HG03135 (cell line): Measurements from ENCODE around the gene C1orf198.
A peak's percentile ranks its signal among the peaks of the same experiment; 100 is the strongest.

Experiments used
- ATAC-seq: cut with Tn5 transposase; IDR thresholded peaks from one replicate; pipeline ENCODE4 v1.9.1; 2021; ENCODE audit warnings: mild to moderate bottlenecking, moderate library complexity; ENCODE audit not compliant: unreplicated experiment

C1orf198 gene

DNA sequence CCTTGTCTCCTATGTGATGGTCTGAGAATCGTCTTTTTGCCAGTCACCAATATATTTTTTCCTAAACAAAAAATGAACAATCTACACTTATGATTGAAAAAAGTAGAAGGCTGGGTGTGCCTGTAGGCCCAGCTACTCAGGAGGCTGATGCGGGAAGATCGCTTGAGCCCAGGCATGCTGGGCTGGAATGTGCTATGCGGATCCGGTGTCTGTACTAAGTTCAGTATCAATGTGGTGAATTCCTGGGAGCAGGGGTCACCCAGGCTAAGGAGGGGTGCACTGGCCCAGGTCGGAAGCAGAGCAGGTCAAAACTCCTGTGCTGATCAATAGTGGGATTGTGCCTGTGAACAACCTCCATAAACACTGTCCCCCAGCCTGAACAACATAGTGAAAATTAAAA is 25.7 kb upstream of the C1orf198 start:
- ATAC-seq: no peak

DNA sequence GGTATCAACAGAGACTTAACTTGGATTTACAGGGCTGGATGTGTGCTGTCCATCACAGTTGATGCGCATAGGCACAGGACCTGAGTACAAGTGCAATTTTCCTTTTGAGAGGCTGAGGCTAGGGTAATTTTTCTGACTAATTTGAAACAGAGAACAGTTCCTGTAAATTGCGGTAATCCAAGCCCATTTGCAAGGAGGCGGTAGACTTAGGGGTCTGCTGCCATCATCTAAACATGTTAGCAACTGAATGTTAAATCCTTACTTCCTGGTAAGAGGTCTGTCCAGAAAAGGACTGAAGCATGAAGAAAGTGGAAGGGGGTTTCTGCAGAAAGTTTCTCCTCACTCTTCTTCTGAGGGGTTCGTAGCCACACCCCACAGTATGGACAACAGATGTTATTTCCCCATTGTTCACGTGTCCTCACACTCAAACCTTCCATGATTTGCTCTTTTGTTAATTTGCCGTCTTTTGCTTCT is 23.7 kb upstream of the C1orf198 start:
- ATAC-seq: no peak

DNA sequence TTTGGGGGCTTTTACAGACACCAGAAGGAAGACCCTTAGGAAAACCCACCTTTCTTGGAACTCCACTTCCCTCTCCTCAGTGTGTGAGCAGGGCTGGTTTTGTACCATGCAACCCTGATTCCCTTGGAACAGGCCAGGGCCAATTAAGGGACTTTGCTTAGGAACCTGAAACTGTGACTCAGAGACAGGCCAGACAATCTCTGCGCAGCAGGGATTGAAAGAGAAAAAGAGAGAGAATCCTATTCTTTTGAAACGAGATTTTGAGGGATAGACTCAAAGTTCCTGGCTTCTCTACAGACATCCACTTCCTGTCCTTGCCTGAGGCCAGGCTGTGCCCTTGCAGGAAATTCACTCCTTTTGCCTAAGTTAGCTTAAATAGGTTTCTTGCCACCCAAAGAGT is 23.1 kb upstream of the C1orf198 start:
- no peak for ATAC-seq

DNA sequence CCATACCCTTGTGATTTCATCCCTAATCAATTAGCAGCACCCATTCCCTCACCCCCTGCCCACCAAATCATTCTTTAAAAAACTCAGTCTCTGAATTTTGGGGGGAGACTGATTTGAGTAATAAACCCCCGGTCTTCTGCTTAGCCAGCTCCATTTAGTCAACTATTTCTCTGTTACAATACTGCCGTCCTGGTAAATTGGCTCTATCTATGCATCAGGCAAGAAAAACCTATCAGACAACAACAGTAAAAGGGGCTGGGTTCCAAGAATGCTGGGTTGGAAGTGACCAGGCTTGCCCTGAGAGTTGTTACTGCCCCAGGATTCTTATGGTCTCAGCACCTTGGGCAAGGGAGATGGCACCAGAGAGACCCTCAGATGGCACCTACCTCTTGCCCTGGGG is 16.3 kb upstream of the C1orf198 start:
- ATAC-seq: no peak

DNA sequence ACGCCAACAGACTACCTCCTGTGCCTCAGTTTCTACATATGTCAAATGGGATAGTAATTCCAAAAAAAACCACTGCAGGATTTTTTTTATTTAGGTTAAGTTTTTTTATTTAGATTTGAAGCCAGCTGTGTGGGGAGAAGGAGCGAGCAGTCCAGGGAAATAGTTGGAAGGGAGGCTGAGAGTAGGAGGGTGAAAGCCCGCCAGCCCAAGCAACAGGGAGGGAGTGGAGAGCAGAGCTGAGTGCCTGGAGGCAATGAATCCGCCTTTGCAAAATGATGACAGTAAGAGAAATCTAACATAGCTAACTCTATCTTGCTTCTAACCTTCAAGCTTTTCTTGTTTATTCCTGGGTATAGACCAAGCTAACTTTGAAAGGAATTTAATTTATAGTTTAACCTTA is 15.6 kb upstream of the C1orf198 start:
- no peak for ATAC-seq

DNA sequence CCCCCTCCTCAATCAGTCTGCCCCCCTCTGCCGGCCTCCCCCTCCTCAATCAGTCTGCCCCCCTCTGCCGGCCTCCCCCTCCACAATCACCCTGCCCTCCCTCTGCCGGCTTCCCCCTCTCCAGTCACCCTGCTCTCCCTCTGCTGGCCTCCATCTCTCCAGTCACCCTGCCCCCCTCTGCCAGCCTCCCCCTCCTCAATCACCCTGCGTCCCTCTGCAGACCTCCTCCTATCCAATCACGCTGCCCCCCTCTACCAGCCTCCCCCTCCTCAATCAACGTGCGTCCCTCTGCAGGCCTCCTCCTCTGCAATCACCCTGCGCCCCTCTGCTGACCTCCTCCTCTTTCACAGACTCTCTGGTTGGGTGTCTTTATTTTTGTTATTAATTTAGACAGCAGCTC is 11.5 kb upstream of the C1orf198 start:
- no peak for ATAC-seq

DNA sequence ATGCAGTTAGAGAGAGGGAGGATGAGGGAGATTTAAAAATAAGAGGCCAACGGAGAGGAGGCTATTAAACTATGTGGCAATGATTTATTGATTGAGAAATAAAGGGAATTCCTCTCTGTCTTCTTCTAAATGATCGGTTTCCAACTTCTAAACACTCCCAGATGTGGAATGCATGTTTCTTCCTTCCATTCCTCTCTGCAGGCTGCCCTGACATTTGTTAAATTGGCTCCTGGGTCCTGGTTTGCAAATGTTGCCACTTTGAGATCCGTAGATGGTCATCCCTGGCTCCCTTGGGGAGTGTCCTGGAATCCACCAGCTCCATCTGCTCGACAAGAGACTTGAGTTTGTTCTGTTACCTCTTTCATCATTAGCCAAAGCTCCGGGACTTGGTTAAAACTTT is 10.3 kb upstream of the C1orf198 start:
- no peak for ATAC-seq

DNA sequence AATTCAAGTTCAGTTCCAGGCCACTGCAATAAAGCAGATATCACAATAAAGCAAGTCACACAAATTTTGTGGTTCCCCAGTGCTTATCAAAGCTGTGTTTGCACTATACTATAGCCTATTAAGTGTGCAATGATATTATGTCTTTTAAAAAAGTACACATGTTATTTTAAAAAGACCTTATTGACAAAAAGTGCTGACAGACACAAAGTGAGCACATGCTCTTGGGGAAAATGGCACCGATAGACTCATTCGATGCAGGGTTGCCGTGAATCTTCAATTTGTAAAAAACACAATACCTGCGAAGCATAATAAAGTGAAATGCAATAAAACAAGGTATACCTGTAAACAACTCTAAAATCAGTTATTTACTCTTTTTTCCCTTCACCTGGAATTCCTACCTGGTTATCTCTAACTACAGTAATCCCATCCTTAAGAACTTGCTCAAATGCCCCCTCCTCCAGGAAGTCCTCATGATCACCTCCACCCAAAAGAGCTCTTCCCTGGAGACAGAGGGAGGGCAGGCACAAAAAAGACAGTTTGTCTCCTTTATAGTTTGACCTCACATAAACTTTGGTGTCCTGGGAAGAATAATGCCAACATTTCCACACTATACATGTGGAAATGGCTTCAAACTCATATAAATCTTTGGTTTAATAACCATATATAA is 9.7 kb upstream of the C1orf198 start:
- ATAC-seq: no peak

DNA sequence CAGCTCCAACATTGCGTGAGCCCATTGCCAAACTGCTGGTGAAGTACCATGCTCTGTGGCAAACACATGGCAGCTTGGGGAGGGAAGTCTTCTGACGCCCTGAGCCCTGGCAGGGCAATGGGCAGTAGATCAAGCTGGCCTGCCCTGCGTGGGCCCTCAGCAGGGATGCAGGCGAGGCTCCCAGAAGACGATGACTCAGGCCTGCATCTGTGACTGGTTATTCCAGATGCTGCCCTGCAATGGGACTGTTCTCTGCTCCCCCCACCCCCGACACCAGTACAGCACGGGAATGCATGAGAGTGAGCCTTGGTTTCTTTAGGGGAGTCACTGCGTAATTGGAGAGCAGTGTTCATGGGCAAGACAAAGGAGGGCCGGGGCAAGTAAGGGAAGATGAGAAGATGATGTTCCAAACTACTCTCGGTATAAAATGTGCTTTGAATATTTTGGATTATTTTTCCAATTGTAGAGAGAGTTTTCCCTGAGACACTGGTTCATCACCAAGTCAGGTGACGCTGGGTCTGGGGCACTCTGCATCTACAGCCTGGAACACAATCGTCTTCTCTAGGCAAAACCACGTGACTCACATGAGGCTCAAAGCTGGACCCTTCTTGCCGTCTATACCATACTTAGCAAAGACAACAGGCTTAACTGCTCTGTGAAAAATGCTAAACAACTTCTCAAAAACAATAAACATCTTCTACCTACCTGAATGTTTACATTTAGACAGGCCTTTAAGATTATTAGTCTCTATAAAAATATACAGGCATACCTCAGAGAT is 9.0 kb upstream of the C1orf198 start:
- no peak for ATAC-seq

DNA sequence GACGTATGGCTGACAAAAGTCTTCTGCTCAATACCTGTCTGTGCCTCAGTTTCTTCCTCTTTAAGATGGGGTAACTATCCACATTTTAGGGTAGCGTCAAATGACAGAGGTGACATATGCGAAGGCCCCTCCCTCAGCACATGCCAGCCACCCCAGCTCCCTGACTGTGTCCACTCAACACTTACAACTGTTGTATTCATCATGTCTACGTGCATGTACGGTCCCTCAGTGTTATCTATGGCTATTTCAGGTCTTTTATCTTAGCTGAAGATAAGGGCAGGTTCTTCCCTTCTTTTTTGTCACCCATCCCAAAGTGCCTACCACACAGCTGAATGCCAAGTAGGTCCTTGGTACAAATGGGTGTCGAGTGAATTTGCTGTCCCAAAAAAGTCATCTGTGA is 8.3 kb upstream of the C1orf198 start:
- ATAC-seq: no peak

DNA sequence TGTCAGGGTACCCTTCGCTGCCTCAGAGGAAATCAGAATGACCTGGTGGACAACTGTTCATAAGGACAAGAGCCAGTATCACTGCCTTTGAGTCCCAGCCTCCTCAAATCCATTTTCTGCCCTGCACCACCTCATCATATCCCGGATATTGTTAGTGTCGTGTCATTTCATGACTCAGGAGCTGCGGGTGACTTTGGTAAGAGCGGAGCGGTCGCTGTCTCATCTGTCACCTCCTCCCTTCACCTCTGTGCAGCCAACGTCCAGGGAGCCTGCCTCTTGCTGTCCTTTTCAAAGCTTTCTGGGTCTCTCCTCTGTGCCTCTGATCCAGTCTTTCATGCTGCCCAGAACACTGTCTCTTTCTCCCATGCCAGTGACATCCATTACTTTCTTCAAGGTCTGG is 7.0 kb upstream of the C1orf198 start:
- ATAC-seq: no peak

DNA sequence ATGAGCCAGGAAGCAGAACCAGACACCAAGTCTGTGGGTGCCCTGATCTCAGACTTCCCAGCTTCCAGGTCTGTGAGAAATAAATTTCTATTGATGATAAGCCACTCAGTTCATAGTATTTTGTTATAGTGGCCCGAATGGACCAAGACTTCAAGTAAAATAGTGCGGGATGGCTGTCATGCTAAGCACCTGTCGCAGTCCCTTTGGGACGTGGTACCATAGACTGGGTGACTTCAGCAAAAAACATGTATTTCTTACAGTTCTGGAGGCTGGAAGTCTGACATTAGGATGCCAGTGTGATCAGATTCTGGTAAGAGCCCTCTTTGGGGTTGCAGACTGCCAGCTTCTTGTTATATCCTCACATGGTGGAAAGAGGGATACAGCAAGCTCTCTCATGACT is 2.6 kb upstream of the C1orf198 start:
- no peak for ATAC-seq

DNA sequence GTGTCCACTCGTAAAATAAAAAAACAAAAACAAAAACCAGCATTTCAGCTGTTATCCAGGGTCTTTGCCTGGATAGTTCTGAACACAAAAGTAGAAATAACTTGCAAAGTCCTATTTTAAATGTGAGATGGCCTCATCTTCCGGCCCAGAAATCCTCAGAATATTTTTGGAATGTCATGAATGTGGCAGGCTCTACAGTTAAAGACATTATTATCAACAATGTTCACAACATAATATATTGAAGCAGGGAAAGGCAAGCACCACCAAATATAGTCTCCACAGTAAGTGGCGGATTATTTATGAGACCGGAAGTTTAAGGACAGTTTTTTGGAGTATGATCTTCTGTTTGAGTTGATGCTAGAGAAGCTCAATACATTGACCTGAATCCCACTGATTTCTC is 1.2 kb upstream of the C1orf198 start:
- no peak for ATAC-seq

DNA sequence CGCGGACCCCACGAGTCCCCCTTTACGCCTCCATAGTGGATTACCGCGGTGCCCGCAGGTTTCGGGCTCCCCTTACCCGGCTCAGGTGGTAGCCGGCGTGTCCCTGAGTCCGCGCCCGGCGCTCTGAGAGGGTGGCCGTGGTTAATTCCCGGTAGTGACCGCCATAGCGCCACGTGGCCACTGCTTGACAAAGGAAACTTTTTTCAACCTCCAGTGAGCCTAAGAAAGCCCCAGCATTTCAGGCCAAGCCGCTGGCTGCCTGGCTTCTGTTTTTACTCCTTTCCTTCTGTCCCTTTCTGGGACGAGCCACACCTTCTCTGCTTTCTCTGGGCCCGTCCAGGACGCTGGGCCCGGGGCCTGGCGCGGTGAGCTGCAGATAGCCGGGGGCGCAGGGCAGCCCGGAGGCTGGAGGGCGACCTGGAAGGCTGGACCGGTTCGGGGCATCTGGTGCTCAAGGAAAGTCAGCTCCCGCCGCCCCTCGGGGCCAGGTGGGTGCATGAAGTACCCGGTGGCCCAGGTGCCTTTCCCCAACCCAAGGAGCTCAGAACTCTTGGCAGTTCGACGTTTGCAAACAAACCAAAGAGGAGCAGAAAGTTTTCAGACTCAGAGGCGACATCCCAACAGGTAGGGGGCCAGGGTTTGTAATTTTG is 540 bp upstream of the C1orf198 start:
- ATAC-seq: peak; percentile 38

DNA sequence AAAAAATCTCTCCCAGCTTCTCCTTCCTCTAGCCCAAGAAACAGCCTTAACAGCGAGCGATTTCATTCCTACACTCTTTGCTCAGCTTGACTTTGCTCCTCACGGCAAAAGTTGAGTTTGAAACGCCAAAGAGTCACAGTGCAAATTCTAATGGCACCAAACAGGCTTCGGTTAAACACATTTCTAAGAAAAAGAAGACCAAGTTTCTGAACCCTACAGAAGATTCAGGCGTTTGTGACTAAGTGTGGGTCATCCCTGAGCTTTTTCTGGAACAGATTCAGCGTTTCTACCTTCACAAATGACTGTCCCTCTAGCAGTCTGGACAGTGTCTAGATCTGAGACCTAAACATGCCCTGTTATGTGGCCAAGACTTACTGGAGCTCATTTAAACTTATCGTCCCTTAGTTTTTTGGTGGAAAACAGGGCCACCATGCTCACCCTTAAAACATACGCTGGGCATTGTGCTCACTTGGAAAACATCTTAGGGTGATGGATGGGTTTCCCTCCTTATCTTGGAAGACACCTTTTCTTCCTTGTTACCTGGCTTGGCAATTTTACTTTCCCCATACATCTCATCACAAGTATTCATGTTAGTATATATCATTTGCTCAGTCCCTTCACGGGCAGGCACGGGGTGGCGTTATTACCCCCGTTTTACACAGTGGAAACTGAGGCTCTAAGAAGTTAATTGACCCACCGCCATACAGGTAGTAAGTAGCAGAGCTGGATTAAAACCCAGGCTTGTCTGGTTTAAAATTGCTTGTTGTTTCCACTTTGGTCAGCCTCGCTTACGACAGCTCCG is 1.0 kb downstream of the C1orf198 start:
- no peak for ATAC-seq

DNA sequence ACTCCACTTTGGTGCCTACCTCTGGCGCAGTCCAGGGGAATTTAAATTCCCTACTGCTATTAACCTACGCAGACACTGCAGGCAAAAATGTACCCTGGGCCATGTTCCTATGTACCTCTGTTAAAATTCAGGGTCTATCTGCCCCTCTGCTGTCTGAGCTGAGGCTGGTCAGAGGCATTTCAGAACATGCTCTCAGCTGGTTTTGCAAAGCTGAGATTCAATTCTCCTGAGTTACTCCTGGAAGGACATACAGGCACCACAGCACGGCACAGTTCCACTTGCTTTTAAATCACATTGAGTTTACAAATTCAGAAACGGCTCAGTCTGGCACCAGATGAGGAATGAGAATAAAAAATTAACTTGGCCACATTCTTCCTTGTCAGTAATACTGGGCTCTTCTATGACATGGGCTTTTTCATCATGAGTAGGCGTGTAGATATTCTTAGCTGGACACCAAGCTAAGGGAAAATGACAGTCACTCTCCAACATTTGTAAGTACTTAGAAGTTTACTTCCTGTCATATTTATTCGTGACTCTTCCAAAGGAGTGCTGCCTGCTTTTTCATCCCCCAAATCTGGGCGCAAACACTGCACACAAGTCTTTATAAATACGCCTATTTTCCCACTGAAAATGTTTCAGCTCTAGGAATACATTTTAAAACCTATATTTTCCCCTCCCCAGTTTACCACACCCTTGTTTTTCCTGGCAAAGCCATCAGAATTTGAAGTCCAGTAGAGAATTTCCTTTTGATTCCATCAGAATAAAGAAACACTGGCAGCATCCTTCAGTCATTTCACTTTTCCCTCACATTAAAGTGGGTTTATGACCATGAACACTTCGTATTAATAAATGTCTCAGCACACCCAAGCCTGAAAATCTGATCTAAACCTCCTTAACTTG is 1.9 kb downstream of the C1orf198 start:
- ATAC-seq: no peak

DNA sequence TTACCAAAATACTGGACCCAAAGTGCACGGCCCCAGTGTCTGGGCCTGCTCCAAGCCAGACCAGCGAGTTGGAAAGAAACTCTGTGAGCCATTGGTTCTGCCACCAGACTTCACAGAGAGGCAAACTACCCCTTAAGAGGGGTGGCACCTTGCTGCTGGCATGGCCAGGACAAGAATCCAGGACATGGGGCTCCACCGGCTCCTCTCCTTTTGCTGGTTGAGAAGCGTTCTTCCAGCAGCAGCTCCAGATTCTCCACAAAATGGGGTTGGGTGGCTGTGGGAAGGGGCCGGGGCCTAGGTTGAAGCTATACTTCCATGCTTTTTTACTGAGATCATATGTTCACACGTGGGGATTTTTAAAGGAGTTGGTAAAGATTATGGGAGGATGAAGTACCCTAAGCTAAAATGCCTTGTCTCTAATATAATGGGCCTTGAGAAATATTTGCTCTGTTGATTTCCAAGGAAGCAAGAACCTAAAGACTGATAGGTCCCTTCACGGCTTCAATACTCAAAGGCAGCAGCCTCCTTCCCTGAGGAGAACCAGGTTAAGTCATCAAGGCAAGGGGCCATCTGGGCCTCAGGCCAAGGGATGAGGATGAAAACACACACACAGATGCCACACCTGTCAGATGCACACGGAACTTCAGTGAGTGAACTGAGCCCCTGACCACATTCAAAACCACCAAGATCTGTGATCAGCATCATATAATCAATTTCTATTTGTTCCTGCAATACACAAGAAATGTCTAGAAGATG is 3.1 kb downstream of the C1orf198 start:
- ATAC-seq: no peak

DNA sequence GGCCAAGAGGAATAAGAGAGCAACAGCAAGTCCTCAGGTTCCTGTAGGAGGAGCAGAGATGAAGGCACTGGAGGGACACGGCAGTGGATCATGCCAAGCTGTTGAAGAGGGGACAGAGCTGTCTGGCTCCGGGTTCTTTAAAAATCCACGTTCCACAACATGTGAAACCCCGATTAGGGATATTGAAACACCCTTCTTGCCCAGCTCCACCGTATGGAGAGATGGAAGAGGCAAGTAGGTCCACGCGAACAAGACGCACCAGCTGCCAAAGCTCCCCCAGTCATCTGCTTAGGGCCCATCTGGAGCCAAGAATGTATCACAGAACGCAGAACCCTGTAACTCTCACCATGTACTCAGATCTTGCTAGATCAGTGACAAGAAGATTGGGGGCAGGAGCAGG is 3.9 kb downstream of the C1orf198 start:
- no peak for ATAC-seq

DNA sequence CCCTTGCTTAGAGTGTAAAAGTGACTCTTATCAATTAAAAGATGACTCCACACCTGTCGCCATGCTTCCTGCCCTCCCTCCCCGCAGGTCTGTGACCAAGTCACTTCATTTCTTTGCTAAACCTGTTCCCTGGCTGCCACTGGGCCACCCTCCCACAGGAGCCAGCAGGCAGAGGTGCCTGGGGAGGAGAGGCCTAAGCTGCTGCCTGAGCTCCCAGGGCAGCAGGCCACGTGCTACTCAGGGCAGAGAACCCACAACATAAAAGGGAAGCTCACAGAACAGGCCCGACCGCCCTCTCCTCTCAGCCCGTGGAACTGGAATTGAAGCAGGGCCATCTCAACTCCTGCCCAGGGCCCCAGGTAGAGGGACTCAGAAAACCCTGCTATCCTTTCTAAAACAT is 4.9 kb downstream of the C1orf198 start:
- ATAC-seq: no peak
